ENCODE results near the gene FCF1. TPM values are rescaled to one million over a fixed set of nuclear protein-coding genes. Genes with fewer than 3 reads are reported as not detected.

FCF1 gene
- total and polyA plus RNA-seq, 2 experiments from 2014 or later, result 12.3 to 43.6 TPM

GRCh38 chr14:74697976-74698375 lies 15.0 kb upstream of the FCF1 start:
- WGBS (ENCODE audit: low lambda C conversion rate, missing lambda C conversion rate), result 96% methylated on average over 2 of the region's 2 CpGs
- H3K79me2 ChIP-seq, result peaks cover 88% of the 10 kb centered on the region
- H3K27me3 ChIP-seq, result no peaks in the 10 kb centered on the region
- H3K9me3 ChIP-seq (ENCODE audit: low read depth), result no peaks in the 10 kb centered on the region
- no peak overlapping the region for H3K27ac ChIP-seq
- H4K20me1 ChIP-seq (ENCODE audit: insufficient read depth, poor library complexity, severe bottlenecking), result peaks cover 10% of the 10 kb centered on the region
- H3K4me2 ChIP-seq, result no peak overlapping the region
- H3K4me3 ChIP-seq, result no peak overlapping the region
- TF ChIP-seq, protein P1, sequence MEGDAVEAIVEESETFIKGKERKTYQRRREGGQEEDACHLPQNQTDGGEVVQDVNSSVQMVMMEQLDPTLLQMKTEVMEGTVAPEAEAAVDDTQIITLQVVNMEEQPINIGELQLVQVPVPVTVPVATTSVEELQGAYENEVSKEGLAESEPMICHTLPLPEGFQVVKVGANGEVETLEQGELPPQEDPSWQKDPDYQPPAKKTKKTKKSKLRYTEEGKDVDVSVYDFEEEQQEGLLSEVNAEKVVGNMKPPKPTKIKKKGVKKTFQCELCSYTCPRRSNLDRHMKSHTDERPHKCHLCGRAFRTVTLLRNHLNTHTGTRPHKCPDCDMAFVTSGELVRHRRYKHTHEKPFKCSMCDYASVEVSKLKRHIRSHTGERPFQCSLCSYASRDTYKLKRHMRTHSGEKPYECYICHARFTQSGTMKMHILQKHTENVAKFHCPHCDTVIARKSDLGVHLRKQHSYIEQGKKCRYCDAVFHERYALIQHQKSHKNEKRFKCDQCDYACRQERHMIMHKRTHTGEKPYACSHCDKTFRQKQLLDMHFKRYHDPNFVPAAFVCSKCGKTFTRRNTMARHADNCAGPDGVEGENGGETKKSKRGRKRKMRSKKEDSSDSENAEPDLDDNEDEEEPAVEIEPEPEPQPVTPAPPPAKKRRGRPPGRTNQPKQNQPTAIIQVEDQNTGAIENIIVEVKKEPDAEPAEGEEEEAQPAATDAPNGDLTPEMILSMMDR (IDR thresholded peaks at IDR 0.05; ENCODE audit: poor library complexity), result no peak
- TF ChIP-seq EZH2phosphoT487 (IDR thresholded peaks at IDR 0.05; ENCODE audit: low read depth, severe bottlenecking, unreplicated experiment), result no peak
- TF ChIP-seq EZH2 (IDR thresholded peaks at IDR 0.05; ENCODE audit: borderline replicate concordance), result no peak
- no peaks in the 10 kb centered on the region for H3K9me2 ChIP-seq (replicated peaks; ENCODE audit: insufficient read depth)
- H3K4me1 ChIP-seq (ENCODE audit: insufficient read depth), result no peaks in the 10 kb centered on the region
- no peak for DNase-seq (ENCODE audit: low spot score)
- no peak overlapping the region for H2AFZ ChIP-seq
- H3K36me3 ChIP-seq (replicated peaks; ENCODE audit: insufficient read depth, low read depth), result no peaks in the 10 kb centered on the region

DNA sequence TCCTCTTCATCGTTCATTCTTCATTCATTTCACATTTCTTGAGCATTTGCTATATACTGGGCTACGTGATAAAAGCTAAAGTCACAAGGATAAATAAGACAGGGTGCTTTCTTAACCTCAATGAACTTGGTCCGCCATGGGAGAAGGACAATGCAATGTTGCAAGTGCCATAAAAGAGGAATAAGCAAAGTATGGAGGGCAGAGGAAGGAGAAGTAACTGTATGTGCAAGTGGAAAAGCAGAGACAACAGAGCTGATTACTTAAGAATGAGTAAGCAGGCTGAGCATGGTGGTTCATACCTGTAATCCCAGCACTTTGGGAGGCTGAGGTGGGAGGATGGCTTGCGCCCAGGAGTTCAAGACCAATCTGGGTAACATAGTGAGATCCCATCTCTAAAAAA lies 14.5 kb upstream of the FCF1 start:
- no peaks in the 10 kb centered on the region for H3K9me2 ChIP-seq (replicated peaks; ENCODE audit: insufficient read depth)
- no peaks in the 10 kb centered on the region for H3K4me1 ChIP-seq (ENCODE audit: insufficient read depth)
- 97% methylated on average over 4 of the region's 4 CpGs for WGBS (ENCODE audit: low lambda C conversion rate, missing lambda C conversion rate)
- TF ChIP-seq EZH2phosphoT487 (IDR thresholded peaks at IDR 0.05; ENCODE audit: low read depth, severe bottlenecking, unreplicated experiment) (no peak), EZH2 (IDR thresholded peaks at IDR 0.05; ENCODE audit: borderline replicate concordance) (no peak)
- TF ChIP-seq, protein P1 (IDR thresholded peaks at IDR 0.05; ENCODE audit: poor library complexity), result no peak
- H3K4me2 ChIP-seq, result no peak overlapping the region
- H3K36me3 ChIP-seq (replicated peaks; ENCODE audit: insufficient read depth, low read depth), result no peaks in the 10 kb centered on the region
- no peak overlapping the region for H2AFZ ChIP-seq
- peaks cover 10% of the 10 kb centered on the region for H4K20me1 ChIP-seq (ENCODE audit: insufficient read depth, poor library complexity, severe bottlenecking)
- DNase-seq (ENCODE audit: low spot score), result no peak
- peaks cover 90% of the 10 kb centered on the region for H3K79me2 ChIP-seq
- H3K27ac ChIP-seq, result no peak overlapping the region
- no peaks in the 10 kb centered on the region for H3K9me3 ChIP-seq (ENCODE audit: low read depth)
- H3K4me3 ChIP-seq, result no peak overlapping the region
- H3K27me3 ChIP-seq, result no peaks in the 10 kb centered on the region

- Histone ChIP-seq H2AFZ (no peak overlapping the region), H3K79me2 (peaks cover 95% of the 10 kb centered on the region), H3K36me3 (replicated peaks; ENCODE audit: insufficient read depth, low read depth) (no peaks in the 10 kb centered on the region), H3K27ac (no peak overlapping the region), H3K27me3 (no peaks in the 10 kb centered on the region), H3K4me3 (no peak overlapping the region), H3K4me1 (ENCODE audit: insufficient read depth) (no peaks in the 10 kb centered on the region), H3K9me3 (ENCODE audit: low read depth) (no peaks in the 10 kb centered on the region), H3K9me2 (replicated peaks; ENCODE audit: insufficient read depth) (no peaks in the 10 kb centered on the region), H4K20me1 (ENCODE audit: insufficient read depth, poor library complexity, severe bottlenecking) (peaks cover 2% of the 10 kb centered on the region), H3K4me2 (no peak overlapping the region)
- WGBS (ENCODE audit: low lambda C conversion rate, missing lambda C conversion rate), result 100% methylated on average over 2 of the region's 2 CpGs
- no peak for DNase-seq (ENCODE audit: low spot score)
- TF ChIP-seq, protein P1 (IDR thresholded peaks at IDR 0.05; ENCODE audit: poor library complexity), result no peak
- TF ChIP-seq EZH2 (IDR thresholded peaks at IDR 0.05; ENCODE audit: borderline replicate concordance) (no peak), EZH2phosphoT487 (IDR thresholded peaks at IDR 0.05; ENCODE audit: low read depth, severe bottlenecking, unreplicated experiment) (no peak)
These were observed 10.7 kb upstream of the FCF1 start for GRCh38 chr14:74702293-74702692.

- no peak overlapping the region for H2AFZ ChIP-seq
- no peaks in the 10 kb centered on the region for H3K36me3 ChIP-seq (replicated peaks; ENCODE audit: insufficient read depth, low read depth)
- H3K79me2 ChIP-seq, result peaks cover 93% of the 10 kb centered on the region
- H4K20me1 ChIP-seq (ENCODE audit: insufficient read depth, poor library complexity, severe bottlenecking), result peaks cover 2% of the 10 kb centered on the region
- WGBS (ENCODE audit: low lambda C conversion rate, missing lambda C conversion rate), result 98% methylated on average over 3 of the region's 3 CpGs
- no peaks in the 10 kb centered on the region for H3K9me2 ChIP-seq (replicated peaks; ENCODE audit: insufficient read depth)
- TF ChIP-seq EZH2phosphoT487 (IDR thresholded peaks at IDR 0.05; ENCODE audit: low read depth, severe bottlenecking, unreplicated experiment) (no peak), EZH2 (IDR thresholded peaks at IDR 0.05; ENCODE audit: borderline replicate concordance) (no peak)
- TF ChIP-seq, protein P1 (IDR thresholded peaks at IDR 0.05; ENCODE audit: poor library complexity), result no peak
- H3K27me3 ChIP-seq, result no peaks in the 10 kb centered on the region
- no peak overlapping the region for H3K27ac ChIP-seq
- no peak overlapping the region for H3K4me3 ChIP-seq
- DNase-seq (ENCODE audit: low spot score), result no peak
- no peak overlapping the region for H3K4me2 ChIP-seq
- H3K4me1 ChIP-seq (ENCODE audit: insufficient read depth), result no peaks in the 10 kb centered on the region
- no peaks in the 10 kb centered on the region for H3K9me3 ChIP-seq (ENCODE audit: low read depth)
These were observed 9.9 kb upstream of the FCF1 start for GRCh38 chr14:74703043-74703442.
